Hematopoietic multipotent progenitor cell treated with erythropoietin and hydrocortisone succinate and interleukin-3 and kit ligand, for 8 days (in vitro differentiated cells): ENCODE data around the gene ASAP2.

Source experiments
- DNase-seq: peaks from one replicate; pipeline ENCODE4 v3.0.0-alpha.2; 2015

Gene ASAP2

GRCh38 chr2:9410108-9410507 is 203.5 kb downstream of the ASAP2 start:
- DNase-seq = no peak

GRCh38 chr2:9412781-9413180 is 206.2 kb downstream of the ASAP2 start:
- no peak for DNase-seq

DNA sequence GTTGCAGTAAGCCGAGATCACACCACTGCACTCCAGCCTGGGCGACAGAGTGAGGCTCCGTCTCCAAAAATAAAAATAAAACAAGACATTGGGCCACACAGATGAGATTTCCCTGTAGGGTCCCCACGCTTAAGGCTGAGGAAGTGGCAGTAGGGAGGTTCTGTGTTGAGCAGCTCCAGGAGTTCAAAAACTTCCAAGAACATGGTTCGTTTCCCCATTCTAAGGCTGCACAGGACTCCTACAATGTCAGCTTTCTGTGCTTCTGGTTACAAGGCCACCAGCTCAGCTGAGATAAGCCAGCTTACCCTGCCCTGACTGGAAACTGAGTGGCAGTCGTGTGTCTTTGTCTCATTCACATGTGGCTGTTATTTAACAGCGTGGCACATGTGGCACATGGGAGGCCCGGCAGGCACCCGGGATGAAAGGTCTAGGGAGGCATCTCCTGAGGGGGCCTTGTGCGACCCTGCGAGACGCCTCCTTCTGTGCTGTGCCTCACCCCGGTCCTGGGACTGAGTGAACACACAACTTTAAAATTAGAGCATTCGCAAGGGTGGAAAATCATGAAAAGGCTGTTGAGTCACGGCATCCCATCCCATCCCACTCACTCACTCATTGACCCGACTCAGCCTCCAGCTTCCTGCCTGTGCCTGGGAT is 209.0 kb downstream of the ASAP2 start:
- DNase-seq = no peak

- DNase-seq = no peak
Measured at GRCh38 chr2:9416267-9416961, 209.8 kb downstream of the ASAP2 start.

- no peak for DNase-seq
Measured at GRCh38 chr2:9416962-9417316, 210.3 kb downstream of the ASAP2 start.

DNA sequence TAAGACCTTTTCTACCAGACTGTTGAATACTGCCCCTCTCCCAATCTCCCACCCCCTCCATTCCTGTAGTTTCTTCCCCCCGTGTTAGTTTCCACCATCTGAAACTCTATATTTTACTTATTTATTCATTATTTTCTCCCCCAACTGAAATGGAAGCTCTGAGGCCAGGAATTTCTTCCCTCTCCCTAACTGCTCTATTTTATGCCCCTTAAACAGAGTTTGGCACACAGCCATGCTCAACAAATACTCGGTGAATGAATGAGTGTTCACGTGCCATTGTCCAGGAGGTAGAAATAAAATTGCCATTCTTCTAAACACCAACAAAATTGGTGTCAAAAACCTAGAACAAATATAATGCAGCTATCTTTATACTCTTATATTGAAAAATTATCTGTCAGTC is 211.1 kb downstream of the ASAP2 start:
- DNase-seq = no peak

DNA sequence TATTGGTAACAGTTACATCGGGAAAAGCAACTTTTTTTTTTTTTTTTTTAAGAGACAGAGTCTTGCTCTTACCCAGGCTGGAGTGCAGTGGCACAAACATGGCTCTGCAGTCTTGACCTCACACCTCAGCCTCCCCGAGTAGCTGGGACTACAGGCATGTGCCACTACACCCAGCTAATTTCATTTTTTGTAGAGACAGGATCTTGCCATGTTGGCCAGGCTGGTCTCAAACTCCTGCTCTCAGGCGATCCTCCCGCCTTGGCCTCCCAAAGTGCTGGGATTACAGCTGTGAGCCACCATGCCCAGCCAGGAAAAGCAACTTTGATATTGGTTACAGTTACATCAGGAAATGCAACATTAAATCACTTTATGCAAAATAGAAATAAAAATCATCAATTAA is 212.1 kb downstream of the ASAP2 start:
- DNase-seq = no peak

GRCh38 chr2:9419541-9419940 is 212.9 kb downstream of the ASAP2 start:
- DNase-seq = no peak

DNA sequence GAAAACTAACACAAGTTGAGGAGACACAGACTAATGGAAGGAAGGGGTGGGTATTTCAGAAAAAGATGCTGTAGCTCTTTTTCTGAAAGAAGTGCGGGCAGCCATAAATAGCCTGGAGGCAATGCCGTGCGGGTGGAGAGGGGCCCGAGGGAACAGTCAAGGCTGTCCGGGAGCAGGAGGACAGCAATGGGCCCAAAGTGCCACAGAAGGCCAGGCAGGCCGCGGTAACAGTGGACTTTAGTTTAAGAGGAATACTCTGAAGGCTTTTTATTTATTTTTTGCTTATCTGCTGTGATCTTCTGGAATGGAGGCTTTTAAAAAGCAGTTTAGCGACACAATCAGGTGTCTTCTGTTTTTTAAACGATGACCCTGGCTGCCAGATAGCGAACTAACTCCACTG is 213.9 kb downstream of the ASAP2 start:
- no peak for DNase-seq

- peak; percentile 73 for DNase-seq
Measured at GRCh38 chr2:9422321-9423099, 215.9 kb downstream of the ASAP2 start.

GRCh38 chr2:9423100-9423921 is 216.7 kb downstream of the ASAP2 start, which contains the start of the genes CPSF3 and ITGB1BP1:
Gene CPSF3, plus strand, starts transcription at chr2:9423654. Its CDS starts 120 bp downstream, at chr2:9423774.
Gene ITGB1BP1, minus strand, starts transcription at chr2:9423528. Its CDS starts 4,831 bp downstream, at chr2:9418697.
- peak; percentile 98 for DNase-seq

DNA sequence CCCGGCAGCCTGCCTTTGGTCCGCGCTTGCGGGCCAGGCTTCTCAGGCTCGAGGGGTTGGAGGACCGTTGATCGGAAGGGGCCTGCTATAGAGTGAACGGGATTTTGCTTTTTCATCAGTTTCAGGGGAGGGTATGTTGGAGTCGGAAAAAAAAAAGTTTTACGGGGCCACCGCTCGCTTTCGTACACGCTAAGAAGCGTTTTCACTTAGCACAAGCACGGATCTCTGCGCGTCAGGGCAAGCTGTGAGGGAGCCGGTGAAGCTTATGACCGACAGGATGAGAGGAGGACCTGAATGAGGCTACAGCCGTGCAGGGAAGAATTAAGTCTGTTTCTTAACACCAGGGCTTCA is 217.3 kb downstream of the ASAP2 start:
- peak; percentile 36 for DNase-seq

DNA sequence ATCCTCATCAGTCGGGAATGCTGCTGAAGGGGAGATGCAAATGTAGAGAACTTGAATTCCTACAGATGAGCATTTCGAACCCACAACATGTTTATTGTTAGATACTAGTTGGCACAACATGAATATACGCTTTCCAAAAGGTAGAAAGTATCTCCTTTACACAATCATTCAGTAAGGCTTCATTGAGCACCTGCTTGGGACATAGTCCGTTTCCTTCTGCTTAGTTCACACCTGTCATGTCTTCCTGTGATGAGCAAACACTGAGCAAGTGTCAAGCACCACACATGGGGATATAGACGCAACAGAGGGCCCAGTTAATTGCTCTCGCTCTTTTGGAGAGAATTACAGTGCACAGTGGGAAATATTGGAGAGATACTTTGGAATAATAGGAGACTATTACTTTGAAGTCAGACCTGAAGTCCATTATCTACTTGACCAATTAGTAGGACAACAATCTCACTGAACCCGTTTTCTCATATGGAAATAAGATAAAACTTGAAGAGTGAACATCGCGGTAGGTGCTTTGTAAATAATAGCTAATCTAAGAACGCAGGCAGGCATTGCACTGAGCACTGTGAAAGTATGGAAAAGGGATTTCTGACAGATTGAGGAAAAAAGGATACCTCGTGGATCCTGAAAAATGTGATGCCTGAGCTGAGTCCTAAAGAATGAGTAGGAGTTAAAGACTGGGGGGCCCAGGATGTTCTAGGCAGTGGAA is 218.0 kb downstream of the ASAP2 start:
- DNase-seq = peak; percentile 14

DNA sequence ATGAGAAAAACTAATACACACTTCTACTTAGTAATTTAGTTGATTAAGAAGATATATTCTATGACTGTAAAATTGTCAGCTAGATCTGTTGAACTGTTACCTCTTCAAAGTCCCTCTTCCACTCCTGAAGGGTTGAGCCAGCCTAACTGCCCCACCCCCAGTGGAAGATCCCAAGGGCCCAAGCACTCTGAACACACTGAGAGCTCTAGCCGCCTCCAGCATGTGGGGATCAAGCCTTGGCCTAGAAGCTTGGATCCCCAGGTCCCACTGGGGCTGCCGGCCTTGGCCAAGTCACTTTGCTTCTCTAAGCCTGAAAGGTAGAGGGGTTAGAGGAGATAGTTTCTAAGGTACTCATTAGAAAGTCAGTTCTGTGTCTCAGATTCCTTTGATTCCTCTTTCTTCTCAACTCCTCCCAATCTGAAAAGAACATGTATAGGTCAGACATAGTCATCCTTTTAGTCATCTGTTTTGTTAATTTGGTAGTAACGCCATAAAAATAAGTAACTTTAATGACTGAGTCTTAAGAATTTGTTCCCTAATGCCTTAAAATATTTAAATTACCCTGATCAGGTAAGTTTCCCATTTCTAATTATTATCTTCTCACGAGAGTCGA is 222.5 kb downstream of the ASAP2 start:
- DNase-seq = no peak

DNA sequence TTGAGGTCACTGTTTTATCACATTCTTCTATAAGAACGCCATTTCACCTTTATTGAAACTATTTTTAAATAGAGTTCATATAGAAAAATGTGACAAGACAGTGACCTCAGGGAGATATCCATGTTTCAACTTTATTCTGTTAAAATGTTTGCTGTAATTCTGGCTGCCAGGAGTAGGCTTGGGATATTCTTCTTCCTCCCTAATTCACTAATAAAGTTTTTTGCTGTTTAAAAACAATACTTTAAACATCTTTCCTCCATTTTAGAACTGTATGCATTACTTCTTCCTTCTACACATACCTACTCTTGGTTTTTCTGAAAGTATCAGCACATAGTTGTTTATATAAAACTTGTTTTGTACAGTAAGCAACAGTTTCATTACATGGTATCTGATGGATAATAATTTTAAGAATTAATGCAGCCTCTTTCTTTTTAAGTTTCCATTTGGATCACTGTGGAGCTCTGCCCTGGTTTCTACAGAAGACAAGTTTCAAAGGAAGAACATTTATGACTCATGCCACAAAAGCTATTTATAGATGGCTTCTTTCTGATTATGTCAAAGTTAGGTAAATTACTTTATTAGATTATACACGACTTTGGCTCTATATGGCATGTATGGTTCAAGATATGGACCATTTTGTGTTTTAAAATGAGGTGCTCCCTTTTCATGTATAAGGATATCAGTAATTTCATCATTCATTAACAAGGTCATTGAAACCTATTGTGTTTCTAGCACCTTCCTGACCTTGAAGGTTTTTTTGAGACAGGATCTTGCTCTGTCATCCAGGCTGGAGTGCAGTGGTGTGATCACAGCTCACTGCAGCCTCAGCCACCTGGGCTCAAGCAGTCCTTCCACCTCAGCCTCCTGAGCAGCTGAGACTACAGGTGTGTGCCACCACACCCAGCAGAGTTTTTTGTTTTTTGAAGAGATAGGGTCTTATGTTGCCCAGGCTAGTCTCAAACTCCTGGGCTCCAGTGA is 224.0 kb downstream of the ASAP2 start:
- DNase-seq = no peak

DNA sequence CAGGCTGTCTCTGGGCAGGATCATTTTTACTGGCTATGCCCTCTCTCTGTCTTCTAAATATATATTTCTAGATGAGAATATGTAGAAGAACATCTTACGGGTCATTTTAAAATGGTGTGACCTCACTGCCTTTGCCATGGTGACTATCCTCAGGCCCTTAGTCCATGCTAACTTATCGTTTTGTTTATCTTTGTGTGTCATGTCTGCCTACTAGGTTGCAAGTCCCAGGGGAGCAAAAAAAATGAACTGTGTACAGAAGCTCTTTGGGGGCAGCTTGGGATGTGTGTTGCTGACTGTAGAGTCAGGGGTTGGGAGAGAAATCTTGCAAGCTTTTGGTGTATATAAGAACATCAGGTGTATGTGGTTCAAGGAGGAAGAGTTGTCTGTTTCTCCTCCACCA is 227.9 kb downstream of the ASAP2 start:
- no peak for DNase-seq

DNA sequence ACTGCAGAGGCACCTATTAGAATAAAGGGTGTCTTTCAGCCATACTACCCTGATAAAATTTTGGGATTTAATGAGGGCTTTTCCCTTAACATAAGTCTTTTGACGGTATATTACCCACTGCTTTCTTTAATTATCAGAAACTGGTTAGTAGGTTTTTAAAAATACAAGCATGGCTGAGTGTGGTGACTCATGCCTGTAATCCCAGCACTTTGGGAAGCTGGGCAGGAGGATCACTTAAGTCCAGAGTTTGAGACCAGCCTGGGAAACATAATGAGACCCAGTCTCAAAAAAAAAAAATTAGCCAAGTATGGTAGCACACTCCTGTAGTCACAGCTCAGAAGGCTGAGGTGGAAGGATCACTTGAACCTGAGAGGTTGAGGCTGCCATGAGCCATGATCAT is 232.9 kb downstream of the ASAP2 start:
- no peak for DNase-seq

- DNase-seq = no peak
Measured at GRCh38 chr2:9440058-9440727, 233.6 kb downstream of the ASAP2 start.

GRCh38 chr2:9441556-9441955 is 234.9 kb downstream of the ASAP2 start:
- no peak for DNase-seq

DNA sequence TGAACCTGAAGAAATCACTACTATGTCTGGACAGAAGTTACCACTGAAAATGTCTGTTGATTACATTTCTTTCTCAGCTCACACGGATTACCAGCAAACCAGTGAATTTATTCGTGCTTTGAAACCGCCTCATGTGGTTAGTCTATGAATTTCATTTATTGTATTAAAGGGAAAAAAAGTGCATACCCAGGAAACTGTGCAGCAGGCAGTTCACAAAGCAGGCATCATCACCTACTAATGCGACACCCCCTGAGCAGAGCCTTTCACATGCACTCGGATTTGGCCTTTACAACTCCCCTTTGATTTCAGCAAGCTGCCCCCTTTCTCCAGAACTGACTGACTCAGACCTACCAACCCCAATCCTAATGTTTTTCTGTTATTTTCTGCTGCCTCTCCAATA is 236.9 kb downstream of the ASAP2 start:
- no peak for DNase-seq
